Measurements from ENCODE around the gene MDFI. TPM values are rescaled to one million over a fixed set of nuclear protein-coding genes. Genes with fewer than 3 reads are reported as not detected.

MDFI gene, protein sequence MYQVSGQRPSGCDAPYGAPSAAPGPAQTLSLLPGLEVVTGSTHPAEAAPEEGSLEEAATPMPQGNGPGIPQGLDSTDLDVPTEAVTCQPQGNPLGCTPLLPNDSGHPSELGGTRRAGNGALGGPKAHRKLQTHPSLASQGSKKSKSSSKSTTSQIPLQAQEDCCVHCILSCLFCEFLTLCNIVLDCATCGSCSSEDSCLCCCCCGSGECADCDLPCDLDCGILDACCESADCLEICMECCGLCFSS
- not detected in 2 replicates for total RNA-seq (2011; cell fraction: chromatin; rRNA removed; ENCODE audit: low replicate concordance)
- not detected in 2 replicates for total RNA-seq (2011; cell fraction: nucleolus; rRNA removed)
- total RNA-seq (2011; cell fraction: nucleoplasm; rRNA removed) = not detected in 2 replicates
- total RNA-seq (2014; rRNA removed) (not detected in 2 replicates), total RNA-seq (2014; rRNA removed; fragmentation: Illumina TruSeq; extraction: Trizol) (not detected in 2 replicates), total RNA-seq (2015; rRNA removed; fragmentation: Illumina TruSeq; extraction: Trizol) (not detected in 2 replicates), total RNA-seq (2021) (not detected in 2 replicates), polyA plus RNA-seq (2011; rRNA removed) (not detected in 2 replicates), polyA plus RNA-seq (2014; fragmentation: Illumina TruSeq; extraction: Trizol) (not detected in 2 replicates), polyA plus RNA-seq (2014; fragmentation: Nextera tagmentation; extraction: Ambion mirVana) (not detected), polyA plus RNA-seq (2014; rRNA removed) (not detected in 2 replicates), polyA minus RNA-seq (2011; rRNA and poly(A)+ RNA removed) (not detected in 2 replicates), Bru-seq, nascent RNA (not detected), BruChase-seq, experiment 1, labeled RNA remaining after a 2-hour chase (not detected), BruChase-seq, experiment 2, labeled RNA remaining after a 6-hour chase (not detected)
- polyA plus RNA-seq (2011; cell fraction: cytosol; rRNA removed) = not detected in 2 replicates
- not detected in 2 replicates for polyA plus RNA-seq (2011; cell fraction: nucleus; rRNA removed)
- polyA plus RNA-seq (2012) = not detected in 2 replicates
- polyA minus RNA-seq (2011; cell fraction: cytosol; rRNA and poly(A)+ RNA removed) = not detected in 2 replicates
- not detected in 2 replicates for polyA minus RNA-seq (2011; cell fraction: nucleus; rRNA and poly(A)+ RNA removed)
- long read RNA-seq, experiment 1 = 0 reads
- long read RNA-seq, experiment 2 = 0 reads
- long read RNA-seq, experiment 3 = 0 reads

DNA sequence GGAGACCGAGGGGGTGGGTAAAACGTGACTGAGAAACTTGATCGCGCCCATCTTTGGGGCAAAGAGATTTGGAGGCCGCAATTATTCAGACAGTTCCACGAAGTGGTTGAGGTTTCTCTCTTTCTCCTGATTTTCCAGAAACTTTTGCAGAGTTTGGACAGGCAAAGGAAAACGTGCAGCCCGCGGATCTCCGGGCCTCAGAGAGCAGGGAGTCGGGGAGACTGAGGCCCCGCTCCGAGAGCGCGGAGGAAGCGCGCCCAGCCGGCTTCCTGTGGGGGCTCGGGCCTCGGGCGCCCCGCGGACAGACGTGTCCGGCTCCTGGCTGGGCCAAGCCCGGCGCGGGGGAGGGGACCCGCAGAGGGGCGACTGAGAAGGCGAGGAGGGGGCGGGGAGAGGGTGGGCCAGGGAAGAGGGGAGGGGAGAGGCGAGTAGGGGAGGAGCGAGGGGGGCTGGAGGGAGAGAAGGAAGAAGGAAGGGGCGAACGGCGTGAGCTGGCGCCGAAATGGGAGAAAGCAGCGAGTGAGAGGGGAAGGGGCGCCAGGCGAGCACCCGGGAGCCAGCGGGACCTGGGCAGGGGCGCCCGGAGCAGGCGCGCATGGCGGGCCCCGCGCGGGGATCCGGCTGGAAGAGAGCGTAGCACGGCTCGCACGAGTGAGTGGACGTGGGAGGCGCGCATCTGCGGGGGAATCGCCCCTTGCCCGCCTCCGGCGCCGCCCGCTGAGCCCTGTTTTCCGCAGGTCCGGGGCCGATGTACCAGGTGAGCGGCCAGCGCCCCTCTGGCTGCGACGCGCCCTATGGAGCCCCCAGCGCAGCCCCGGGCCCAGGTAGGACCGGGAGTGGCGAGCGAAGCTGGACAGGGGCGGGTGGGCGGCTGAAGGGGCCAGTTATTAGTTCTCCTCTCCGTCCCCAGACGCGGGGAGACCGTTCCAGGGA, at the start of gene MDFI:
TSS of gene MDFI (plus strand) at position 467 of the 933 bp plus-strand sequence. CDS start at position 749, 282 bp downstream.
- 4% methylated on average over 62 of the region's 86 CpGs for WGBS (ENCODE audit: insufficient coverage, low coverage, missing lambda C conversion rate)
- POLR2A ChIA-PET = no interaction called here
- Histone ChIP-seq H3K27ac (ENCODE audit: extremely low read depth, low read depth, low read length) (no peak within 1 kb of the TSS), H3K4me3 (no peak within 1 kb of the TSS), H3K27me3 (ENCODE audit: control insufficient read depth in 2 of 2, insufficient read depth in 2 of 2, low read length in 2 of 2) (peaks cover 62 to 94% of the 10 kb centered on the region in 2 experiments), H3K4me2 (ENCODE audit: insufficient read depth, low read length) (no peak within 1 kb of the TSS), H3K9ac (ENCODE audit: insufficient read depth in 1 of 2, low read depth in 2 of 2, low read length in 2 of 2) (no peak within 1 kb of the TSS), H3K4me1 (replicated peaks in 1 of 2; ENCODE audit: control insufficient read depth in 2 of 2, insufficient read depth in 2 of 2, low read length in 2 of 2) (peaks cover 0 to 21% of the 10 kb centered on the region in 2 experiments; a peak in 1 of 5 replicates), H3K9me1 (ENCODE audit: control insufficient read depth, insufficient read depth, low read length) (no peaks in the 10 kb centered on the region), H2AFZ (ENCODE audit: low read depth, low read length) (no peak within 1 kb of the TSS), H3K79me2 (ENCODE audit: control insufficient read depth, insufficient read depth, low read length) (no peaks in the 10 kb centered on the region), H3K36me3 (ENCODE audit: control insufficient read depth, insufficient read depth, low read length) (no peaks in the 10 kb centered on the region), H3K9me3 (replicated peaks; ENCODE audit: control insufficient read depth, insufficient read depth, low read depth, low read length) (no peaks in the 10 kb centered on the region), H4K20me1 (replicated peaks; ENCODE audit: control insufficient read depth, insufficient read depth, low read length) (peaks cover 15% of the 10 kb centered on the region)
- CTCF ChIA-PET (ENCODE audit: low intra/inter-chr PET ratio) = no interaction called here
- BruUV-seq (replicated peaks) = no TSS peak
- intact Hi-C loops (cut with micrococcal nuclease) (no loop called here), in situ Hi-C loops (cut with MboI) (no loop called here)
- DNase-seq (ENCODE audit: extremely low read depth in 1 of 4, low spot score in 3 of 4) (no peak), ATAC-seq (no peak), FAIRE-seq (no peak)
- TF ChIP-seq GATAD2B (IDR thresholded peaks at IDR 0.05; ENCODE audit: borderline replicate concordance) (no peak), ASH1L (IDR thresholded peaks at IDR 0.05; ENCODE audit: borderline replicate concordance, low read depth, partially characterized antibody) (no peak)
- TF ChIP-seq, protein P1, sequence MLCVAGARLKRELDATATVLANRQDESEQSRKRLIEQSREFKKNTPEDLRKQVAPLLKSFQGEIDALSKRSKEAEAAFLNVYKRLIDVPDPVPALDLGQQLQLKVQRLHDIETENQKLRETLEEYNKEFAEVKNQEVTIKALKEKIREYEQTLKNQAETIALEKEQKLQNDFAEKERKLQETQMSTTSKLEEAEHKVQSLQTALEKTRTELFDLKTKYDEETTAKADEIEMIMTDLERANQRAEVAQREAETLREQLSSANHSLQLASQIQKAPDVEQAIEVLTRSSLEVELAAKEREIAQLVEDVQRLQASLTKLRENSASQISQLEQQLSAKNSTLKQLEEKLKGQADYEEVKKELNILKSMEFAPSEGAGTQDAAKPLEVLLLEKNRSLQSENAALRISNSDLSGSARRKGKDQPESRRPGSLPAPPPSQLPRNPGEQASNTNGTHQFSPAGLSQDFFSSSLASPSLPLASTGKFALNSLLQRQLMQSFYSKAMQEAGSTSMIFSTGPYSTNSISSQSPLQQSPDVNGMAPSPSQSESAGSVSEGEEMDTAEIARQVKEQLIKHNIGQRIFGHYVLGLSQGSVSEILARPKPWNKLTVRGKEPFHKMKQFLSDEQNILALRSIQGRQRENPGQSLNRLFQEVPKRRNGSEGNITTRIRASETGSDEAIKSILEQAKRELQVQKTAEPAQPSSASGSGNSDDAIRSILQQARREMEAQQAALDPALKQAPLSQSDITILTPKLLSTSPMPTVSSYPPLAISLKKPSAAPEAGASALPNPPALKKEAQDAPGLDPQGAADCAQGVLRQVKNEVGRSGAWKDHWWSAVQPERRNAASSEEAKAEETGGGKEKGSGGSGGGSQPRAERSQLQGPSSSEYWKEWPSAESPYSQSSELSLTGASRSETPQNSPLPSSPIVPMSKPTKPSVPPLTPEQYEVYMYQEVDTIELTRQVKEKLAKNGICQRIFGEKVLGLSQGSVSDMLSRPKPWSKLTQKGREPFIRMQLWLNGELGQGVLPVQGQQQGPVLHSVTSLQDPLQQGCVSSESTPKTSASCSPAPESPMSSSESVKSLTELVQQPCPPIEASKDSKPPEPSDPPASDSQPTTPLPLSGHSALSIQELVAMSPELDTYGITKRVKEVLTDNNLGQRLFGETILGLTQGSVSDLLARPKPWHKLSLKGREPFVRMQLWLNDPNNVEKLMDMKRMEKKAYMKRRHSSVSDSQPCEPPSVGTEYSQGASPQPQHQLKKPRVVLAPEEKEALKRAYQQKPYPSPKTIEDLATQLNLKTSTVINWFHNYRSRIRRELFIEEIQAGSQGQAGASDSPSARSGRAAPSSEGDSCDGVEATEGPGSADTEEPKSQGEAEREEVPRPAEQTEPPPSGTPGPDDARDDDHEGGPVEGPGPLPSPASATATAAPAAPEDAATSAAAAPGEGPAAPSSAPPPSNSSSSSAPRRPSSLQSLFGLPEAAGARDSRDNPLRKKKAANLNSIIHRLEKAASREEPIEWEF (CRISPR knock-in tag; IDR thresholded peaks at IDR 0.05) = no peak
- TF ChIP-seq, protein P2, sequence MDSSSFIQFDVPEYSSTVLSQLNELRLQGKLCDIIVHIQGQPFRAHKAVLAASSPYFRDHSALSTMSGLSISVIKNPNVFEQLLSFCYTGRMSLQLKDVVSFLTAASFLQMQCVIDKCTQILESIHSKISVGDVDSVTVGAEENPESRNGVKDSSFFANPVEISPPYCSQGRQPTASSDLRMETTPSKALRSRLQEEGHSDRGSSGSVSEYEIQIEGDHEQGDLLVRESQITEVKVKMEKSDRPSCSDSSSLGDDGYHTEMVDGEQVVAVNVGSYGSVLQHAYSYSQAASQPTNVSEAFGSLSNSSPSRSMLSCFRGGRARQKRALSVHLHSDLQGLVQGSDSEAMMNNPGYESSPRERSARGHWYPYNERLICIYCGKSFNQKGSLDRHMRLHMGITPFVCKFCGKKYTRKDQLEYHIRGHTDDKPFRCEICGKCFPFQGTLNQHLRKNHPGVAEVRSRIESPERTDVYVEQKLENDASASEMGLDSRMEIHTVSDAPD (CRISPR knock-in tag; IDR thresholded peaks at IDR 0.05) = no peak
